K562 (cell line): ENCODE results near the gene PHACTR3. TPM values are rescaled to one million over a fixed set of nuclear protein-coding genes. Genes with fewer than 3 reads are reported as not detected.

Experiments used
- ATAC-seq: fragments of 200-7000 bp; cut with Tn5 transposase; 3 replicates; pipeline ENCODE4 v1.9.1; 2020; ENCODE audit warnings: moderate library complexity
- BruUV-seq: library from RNA; stranded (reverse); fragments of 400-500 nt; replicated peaks from 2 replicates; lab custom pipeline; 2021; lab: Mats Ljungman, UMichigan
- CTCF ChIA-PET: fragments of 300-600 bp; formaldehyde crosslinking; extraction: SDS; loops from one replicate; lab custom pipeline; 2021; ENCODE audit warnings: low intra/inter-chr PET ratio; lab: Yijun Ruan, JAX
- POLR2A ChIA-PET: fragments of 300-600, 350-650 bp; sonication (Branson Sonifier 250); formaldehyde crosslinking; extraction: SDS; loops from one replicate; lab custom pipeline; 2021; ENCODE audit warnings: antibody characterized with exemption, inconsistent platforms; lab: Yijun Ruan, JAX
- DNase-seq, 4 experiments: peaks; one replicate each; pipeline versions ENCODE4 v3.0.0 to v3.0.0-alpha.2; 2011 to 2018; ENCODE audit warnings: low spot score in 3 of 4, mixed read lengths in 3 of 4; ENCODE audit errors: extremely low read depth in 1 of 4
- FAIRE-seq: peaks from 2 replicates; lab custom pipeline; 2011; peaks lifted over from hg19 to GRCh38; lab: Jason Lieb, UNC
- H2AFZ ChIP-seq: 2 replicates; pipeline ENCODE4 v1.6.0; 2011; ENCODE audit warnings: low read depth, low read length, control low read depth, inconsistent platforms
- H3K27ac ChIP-seq: fragments of 200-600 bp; 3 replicates; pipeline ENCODE4 v1.8.0; 2011; ENCODE audit warnings: low read depth, mild to moderate bottlenecking, control low read depth, inconsistent platforms, low read length, moderate library complexity, mixed read lengths; ENCODE audit errors: extremely low read depth
- H3K27me3 ChIP-seq, 2 experiments: fragments of 300-600 bp in 1 of 2; 2 replicates in 1 of 2; 3 replicates in 1 of 2; pipeline versions ENCODE4 v1.6.0 to v1.8.0; 2011; ENCODE audit warnings: inconsistent platforms in 2 of 2, low read length in 2 of 2, mild to moderate bottlenecking in 1 of 2, mixed read lengths in 1 of 2, moderate library complexity in 1 of 2; ENCODE audit not compliant: control insufficient read depth in 2 of 2, insufficient read depth in 2 of 2
- H3K36me3 ChIP-seq: fragments of 300-600 bp; 3 replicates; pipeline ENCODE4 v1.8.0; 2011; ENCODE audit warnings: mild to moderate bottlenecking, low read length, inconsistent platforms; ENCODE audit not compliant: control insufficient read depth, insufficient read depth
- H3K4me1 ChIP-seq, 2 experiments: fragments of 200-600 bp in 1 of 2; replicated peaks in 1 of 2; 2 replicates in 1 of 2; 3 replicates in 1 of 2; pipeline versions ENCODE4 v1.5.1 to v1.8.0; 2011; ENCODE audit warnings: inconsistent platforms in 2 of 2, low read length in 2 of 2, mild to moderate bottlenecking in 1 of 2, mixed read lengths in 1 of 2, moderate library complexity in 1 of 2; ENCODE audit not compliant: control insufficient read depth in 2 of 2, insufficient read depth in 2 of 2
- H3K4me2 ChIP-seq: 2 replicates; pipeline ENCODE4 v1.6.1; 2011; ENCODE audit warnings: low read length, control low read depth, inconsistent platforms, mixed read lengths; ENCODE audit not compliant: insufficient read depth
- H3K4me3 ChIP-seq: fragments of 200-600 bp; sonication (generic), shearing (Covaris generic); 2 replicates; pipeline ENCODE4 v1.5.1; 2016; ENCODE audit warnings: control low read depth, inconsistent platforms
- H3K79me2 ChIP-seq: fragments of 200-600 bp; 3 replicates; pipeline ENCODE4 v1.8.0; 2011; ENCODE audit warnings: low read length, inconsistent platforms; ENCODE audit not compliant: control insufficient read depth, insufficient read depth
- H3K9ac ChIP-seq, 2 experiments: 2 replicates each; pipeline versions ENCODE4 v1.6.0 to v1.6.1; 2011; ENCODE audit warnings: low read depth in 2 of 2, low read length in 2 of 2, control low read depth in 1 of 2, inconsistent platforms in 1 of 2, mild to moderate bottlenecking in 1 of 2, mixed read lengths in 1 of 2; ENCODE audit not compliant: insufficient read depth in 1 of 2
- H3K9me1 ChIP-seq: one replicate; pipeline ENCODE4 v1.6.0; 2011; ENCODE audit warnings: inconsistent platforms, mild to moderate bottlenecking, low read length, moderate library complexity; ENCODE audit not compliant: control insufficient read depth, insufficient read depth
- H3K9me3 ChIP-seq: replicated peaks from 2 replicates; pipeline ENCODE4 v1.5.1; 2011; ENCODE audit warnings: low read depth, low read length, inconsistent platforms; ENCODE audit not compliant: control insufficient read depth, insufficient read depth
- H4K20me1 ChIP-seq: replicated peaks from 2 replicates; pipeline ENCODE4 v1.6.1; 2011; ENCODE audit warnings: low read length, inconsistent platforms, mixed read lengths; ENCODE audit not compliant: control insufficient read depth, insufficient read depth
- MLLT1 ChIP-seq, 2 experiments: fragments of 450-650 bp; IDR thresholded peaks; 2 replicates each; pipeline ENCODE4 v1.6.1; 2016
- RBM17 ChIP-seq: fragments of 200-400 bp; formaldehyde crosslinking; IDR thresholded peaks from 2 replicates; pipeline ENCODE4 v1.6.1; 2017; ENCODE audit warnings: low read depth, mild to moderate bottlenecking, low read length, borderline replicate concordance
- TAF1 ChIP-seq: IDR thresholded peaks from 2 replicates; pipeline ENCODE4 v1.6.1; 2011; ENCODE audit warnings: mild to moderate bottlenecking, low read length, moderate library complexity; ENCODE audit not compliant: insufficient read depth, control insufficient read depth, severe bottlenecking; ENCODE audit errors: extremely low read depth
- WGBS: fragments of 100-300 bp; shearing (Covaris generic); methylation state at CpG from one replicate; pipeline ENCODE4 v1.1.6; 2016; ENCODE audit warnings: low coverage, mixed read lengths; ENCODE audit not compliant: insufficient coverage; ENCODE audit errors: missing lambda C conversion rate; 5-methylcytosine and 5-hydroxymethylcytosine counted together
- in situ Hi-C: fragments of 300-500 bp; cut with MboI; formaldehyde crosslinking; loops from 4 replicates; pipeline ENCODE4 v1.15.0; 2018; ENCODE audit warnings: inconsistent platforms, mixed read lengths
- intact Hi-C: fragments of 100-400 bp; cut with micrococcal nuclease; formaldehyde crosslinking; loops from 2 replicates; pipeline ENCODE4 v1.14.2; 2022
- polyA plus RNA-seq, 8 experiments: library from polyadenylated mRNA; depleted of rRNA in 4 of 8; stranded (reverse) in 5 of 8; unstranded in 3 of 8; fragments of >200 nt; fragmentation: Nextera tagmentation in 2 of 8; fragmentation: Illumina TruSeq in 1 of 8; extraction: Ambion mirVana in 2 of 8; extraction: Trizol in 1 of 8; gene quantifications; 2 replicates each; pipeline versions ENCODE4 v1.2.1 to v1.2.3, GENCODE V29; 2011 to 2014; ENCODE audit warnings: inconsistent platforms in 1 of 8, missing spikeins in 1 of 8
- total RNA-seq, 7 experiments: library from RNA; depleted of rRNA in 6 of 7; stranded (reverse); fragments of >200 nt in 6 of 7; fragmentation: Illumina TruSeq in 2 of 7; extraction: Trizol in 2 of 7; gene quantifications; 2 replicates each; pipeline versions ENCODE4 v1.2.1 to v1.2.3, GENCODE V29; 2011 to 2021; ENCODE audit warnings: low replicate concordance in 1 of 7

PHACTR3 gene
- total and polyA plus RNA-seq, 9 of the 15 experiments (the other 6 are each of a cell fraction or from before 2014, with no cell fraction given): not detected

DNA sequence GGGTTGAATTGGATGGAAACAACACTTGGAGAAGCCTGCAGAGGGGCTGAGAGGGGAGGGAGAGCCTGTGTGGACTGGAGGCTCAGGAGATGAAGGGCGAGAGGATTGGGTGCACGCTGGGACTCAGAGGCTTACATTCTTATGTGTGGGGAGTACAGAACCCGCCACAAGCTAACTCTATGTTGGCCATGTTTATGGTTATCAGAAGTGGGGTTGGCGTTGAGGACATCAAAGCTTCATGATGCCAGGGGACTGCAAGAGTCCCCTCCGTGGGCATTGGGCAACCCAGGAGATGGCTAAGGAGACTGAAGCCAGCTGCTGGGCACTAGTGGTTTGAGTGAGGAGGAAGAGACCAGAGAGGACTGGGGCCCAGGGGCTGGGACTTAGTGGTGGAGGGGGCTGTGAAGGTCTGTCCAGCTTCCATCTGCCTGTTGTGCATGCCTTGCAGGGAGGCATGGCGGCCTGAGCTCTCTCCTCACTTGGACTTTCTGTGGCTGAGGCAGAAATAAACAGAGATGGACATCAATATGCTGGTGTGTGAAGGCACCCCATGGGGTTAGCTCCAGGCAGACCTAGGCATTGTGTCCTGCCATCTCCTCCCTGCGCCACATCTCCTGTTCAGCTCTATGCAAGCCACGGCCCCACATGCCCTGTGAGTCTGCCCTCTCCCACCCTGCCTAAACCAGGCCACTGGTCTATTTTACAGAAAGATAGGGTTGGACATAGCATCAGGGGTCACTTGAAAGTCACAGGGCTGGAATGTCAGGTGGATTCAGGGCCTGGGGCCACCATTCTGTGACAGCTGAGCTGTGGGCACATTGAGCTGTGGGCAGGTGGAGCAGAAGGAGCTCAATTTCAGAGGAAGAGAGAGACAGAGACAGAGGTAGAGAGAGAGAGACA, 61.6 kb downstream of the PHACTR3 start:
- Histone ChIP-seq H3K27ac (no peak overlapping the region), H3K9me3 (no peaks in the 10 kb centered on the region), H3K4me3 (no peak overlapping the region), H3K4me1 (no peaks in the 10 kb centered on the region), H3K79me2 (no peaks in the 10 kb centered on the region), H3K9ac (no peak overlapping the region), H3K27me3 (peaks cover 3 to 23% of the 10 kb centered on the region in 2 experiments; a peak in 3 of 5 replicates), H3K9me1 (no peaks in the 10 kb centered on the region), H3K4me2 (no peak overlapping the region), H2AFZ (no peak overlapping the region), H3K36me3 (no peaks in the 10 kb centered on the region), H4K20me1 (no peaks in the 10 kb centered on the region)
- TF ChIP-seq TAF1: no peak
- TF ChIP-seq RBM17: no peak
- no peak for TF ChIP-seq MLLT1 (IDR thresholded peaks at IDR 0.05)
- ChIA-PET POLR2A (no interaction called here), CTCF (no interaction called here)
- intact Hi-C loops (no loop called here), in situ Hi-C loops (no loop called here)
- BruUV-seq: no TSS peak
- ATAC-seq (no peak), DNase-seq (no peak), FAIRE-seq (no peak)
- WGBS: 0% methylated on average over 8 of the region's 8 CpGs
